GM19395 (cell line): ENCODE results near the gene DHRS12.

Experiments
- ATAC-seq: cut with Tn5 transposase; IDR thresholded peaks from one replicate; pipeline ENCODE4 v1.9.1; 2021; ENCODE audit warnings: mild to moderate bottlenecking, moderate library complexity; ENCODE audit not compliant: unreplicated experiment

DHRS12 gene

GRCh38 chr13:51731759-51732158, 72.2 kb downstream of the DHRS12 start:
- no peak for ATAC-seq

DNA sequence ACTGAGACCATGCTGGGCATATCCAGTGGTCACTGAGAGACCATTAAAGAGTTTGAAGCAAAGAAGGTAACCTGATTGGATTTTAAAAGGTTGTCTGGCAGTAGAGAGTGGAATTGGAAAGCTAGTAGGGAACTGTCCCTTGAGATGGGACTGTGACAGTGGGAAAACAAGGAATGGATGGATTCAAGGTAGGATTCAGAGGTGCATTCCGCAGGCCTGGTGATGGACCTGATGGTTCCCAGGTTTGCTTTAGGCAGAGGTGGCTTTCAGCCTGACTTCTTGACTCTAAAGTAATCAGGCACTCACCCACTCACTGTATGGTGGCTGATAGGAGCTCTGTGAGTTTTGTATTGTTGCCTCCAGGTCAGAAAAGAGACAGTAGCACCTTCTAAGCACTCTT, 73.0 kb downstream of the DHRS12 start:
- ATAC-seq, result no peak

GRCh38 chr13:51729866-51730553, 74.0 kb downstream of the DHRS12 start:
- no peak for ATAC-seq

DNA sequence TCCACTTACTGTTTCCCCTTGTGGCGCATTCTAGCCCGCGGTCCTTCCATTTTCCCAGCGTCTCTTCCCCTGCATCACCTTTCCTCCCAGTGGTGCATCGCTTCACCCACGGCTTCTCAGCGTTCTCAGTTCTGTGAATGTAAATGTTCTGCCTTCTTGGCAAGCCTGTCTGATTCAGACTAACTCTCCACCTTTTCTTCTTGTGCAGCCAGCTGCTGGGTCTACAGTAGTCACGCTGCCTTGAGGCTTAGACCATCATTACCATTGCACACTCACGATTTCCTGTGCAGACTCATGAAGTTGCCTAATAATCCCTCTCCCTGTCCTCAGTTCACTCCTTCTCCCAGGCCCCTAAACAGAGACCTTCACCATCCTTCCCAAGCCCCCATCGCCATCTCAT, 75.0 kb downstream of the DHRS12 start:
- no peak for ATAC-seq

DNA sequence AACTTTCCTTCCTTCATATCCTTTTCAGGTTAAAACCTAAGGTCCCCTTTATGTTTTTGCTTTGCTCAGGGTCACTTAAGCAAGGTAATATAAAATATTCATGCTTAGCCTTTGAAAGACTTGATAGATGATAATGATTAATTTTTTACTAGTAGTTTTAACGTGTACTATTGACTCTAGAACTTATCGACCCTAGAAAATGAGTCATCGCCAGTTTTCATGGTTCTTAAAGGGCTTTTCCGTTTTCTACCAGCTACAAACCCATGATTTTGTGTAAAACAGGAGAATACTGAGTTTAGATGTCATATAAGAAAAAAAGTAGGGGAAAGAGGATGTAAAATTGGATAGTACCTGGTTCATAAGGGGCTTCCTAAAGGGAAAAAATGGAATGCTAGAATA, 75.7 kb downstream of the DHRS12 start:
- no peak for ATAC-seq

DNA sequence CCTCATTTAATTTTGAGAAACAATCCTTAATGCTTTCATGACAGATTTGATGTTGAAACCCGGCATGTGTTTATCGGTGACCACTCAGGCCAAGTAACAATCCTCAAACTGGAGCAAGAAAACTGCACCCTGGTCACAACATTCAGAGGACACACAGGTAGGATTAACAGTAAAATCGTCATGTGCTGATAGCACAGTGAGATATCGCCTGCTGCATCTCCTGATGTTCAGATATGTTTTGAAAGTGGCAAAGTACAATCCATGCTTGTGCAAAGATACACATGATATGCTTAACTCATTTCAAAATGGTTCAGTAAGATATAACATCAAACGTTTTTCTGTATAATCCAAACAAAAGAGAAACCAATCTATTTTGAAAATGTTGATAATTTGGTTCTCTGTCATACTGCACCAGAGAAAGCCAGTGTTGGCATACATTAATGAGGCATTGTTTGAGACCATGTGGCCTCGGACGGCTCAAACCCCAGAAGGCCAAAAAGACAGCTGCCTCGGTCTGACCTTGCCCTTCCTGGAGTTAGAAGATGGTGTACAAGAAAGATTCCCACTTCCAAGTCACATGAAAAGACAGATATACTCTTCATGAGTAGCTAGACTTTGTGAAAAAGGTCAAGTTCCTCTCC, 76.2 kb downstream of the DHRS12 start:
- ATAC-seq, result no peak

- ATAC-seq, result no peak
These were observed 77.3 kb downstream of the DHRS12 start for GRCh38 chr13:51726446-51727193.

DNA sequence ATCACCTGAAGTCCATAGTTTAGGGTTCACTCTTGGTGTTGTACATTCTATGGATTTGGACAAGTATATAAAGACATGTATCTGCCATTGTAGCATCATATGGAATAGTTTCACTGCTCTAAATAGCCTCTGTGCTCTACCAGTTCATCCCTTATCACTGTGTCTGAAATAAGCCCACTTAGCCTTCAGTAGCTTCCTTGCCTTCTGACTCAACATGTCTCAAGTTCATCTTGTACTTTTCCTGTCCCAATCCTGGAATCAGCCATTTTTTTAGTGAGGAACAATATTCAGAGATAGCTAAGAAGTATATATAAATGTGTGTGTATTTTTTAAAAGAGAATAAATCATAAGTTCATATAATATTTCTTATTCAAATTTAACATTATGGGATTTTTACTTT, 79.2 kb downstream of the DHRS12 start:
- ATAC-seq, result no peak

GRCh38 chr13:51723529-51723928, 80.4 kb downstream of the DHRS12 start:
- ATAC-seq, result no peak

DNA sequence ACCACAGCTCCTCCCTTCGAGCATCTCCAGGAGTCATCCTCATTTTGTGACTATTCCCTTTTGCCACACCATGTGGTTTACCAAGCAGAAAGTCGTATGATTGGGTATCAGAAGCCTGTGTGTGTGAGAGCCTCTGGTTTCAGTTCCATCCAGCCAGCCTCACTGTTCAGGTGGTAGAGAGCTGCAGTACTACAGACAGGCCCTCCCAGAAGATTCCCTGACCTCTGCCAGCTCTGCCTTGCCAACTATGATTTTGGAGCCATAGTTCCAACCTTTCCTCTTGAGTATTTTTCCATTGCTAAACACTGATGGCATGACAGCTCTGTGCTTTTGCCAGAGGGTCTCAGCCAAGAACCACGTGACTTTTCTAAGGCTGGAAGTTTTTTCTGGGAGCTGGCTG, 82.5 kb downstream of the DHRS12 start:
- peak; percentile 92 for ATAC-seq

DNA sequence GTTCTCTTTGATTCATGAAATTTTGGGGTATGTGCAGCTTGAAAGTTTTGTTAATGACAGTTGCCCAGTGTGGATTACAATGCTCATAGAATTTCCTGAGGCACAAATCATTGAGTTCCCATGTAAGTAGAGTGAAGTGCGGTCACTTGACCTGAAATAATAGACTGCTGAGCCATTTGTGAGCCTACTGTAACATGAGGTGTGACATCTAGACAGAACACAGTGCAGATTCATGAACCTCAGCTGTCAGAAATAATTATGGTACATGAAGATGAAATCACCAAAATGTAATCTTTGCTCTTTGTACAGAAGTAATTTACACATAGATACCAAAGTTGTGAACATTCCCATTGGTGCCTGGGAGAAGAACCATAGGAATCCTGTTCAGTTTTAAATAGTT, 84.6 kb downstream of the DHRS12 start:
- no peak for ATAC-seq
